HepG2 (cell line): ENCODE results near the gene STAT5A. TPM values are rescaled to one million over a fixed set of nuclear protein-coding genes. Genes with fewer than 3 reads are reported as not detected.

Source experiments
- CHD4 ChIP-seq: fragments of 200-600 bp; sonication (generic); IDR thresholded peaks from 2 replicates; pipeline ENCODE4 v1.7.0; 2017; ENCODE audit warnings: mild to moderate bottlenecking, low read length, borderline replicate concordance
- CREB1 ChIP-seq, 2 experiments: fragments of 450-650 bp in 1 of 2; IDR thresholded peaks; 2 replicates each; pipeline ENCODE4 v1.6.1; 2016 to 2017; ENCODE audit warnings: control low read depth in 1 of 2, mild to moderate bottlenecking in 1 of 2, missing compliant biosample characterization in 1 of 2, missing genetic modification characterization in 1 of 2
- EZH2 ChIP-seq: conservative IDR thresholded peaks from 2 replicates; pipeline ENCODE4 v1.6.1; 2012; ENCODE audit warnings: mild to moderate bottlenecking, low read depth, low read length, moderate library complexity
- FLYWCH1 ChIP-seq: sonication (generic); formaldehyde crosslinking; IDR thresholded peaks from 2 replicates; pipeline ENCODE4 v1.8.1; 2023; ENCODE audit warnings: mild to moderate bottlenecking, missing genetic modification reagents
- FOXC1 ChIP-seq: sonication (generic); formaldehyde crosslinking; IDR thresholded peaks from 2 replicates; pipeline ENCODE4 v1.8.0; 2022; ENCODE audit warnings: mild to moderate bottlenecking, missing genetic modification reagents, borderline replicate concordance
- FOXK2 ChIP-seq: fragments of 450-650 bp; IDR thresholded peaks from 2 replicates; pipeline ENCODE4 v1.6.1; 2016
- HNRNPH1 ChIP-seq: fragments of 200-400 bp; formaldehyde crosslinking; optimal IDR thresholded peaks from 2 replicates; pipeline ENCODE3; 2017; ENCODE audit warnings: mild to moderate bottlenecking, low read depth, low read length
- KAT8 ChIP-seq: IDR thresholded peaks from 2 replicates; pipeline ENCODE4 v1.6.1; 2016; ENCODE audit warnings: missing genetic modification reagents, missing compliant biosample characterization
- MYC ChIP-seq: sonication (generic); formaldehyde crosslinking; IDR thresholded peaks from 2 replicates; pipeline ENCODE4 v1.9.0; 2021; ENCODE audit warnings: missing genetic modification reagents, borderline replicate concordance
- NBN ChIP-seq: fragments of 450-650 bp; conservative IDR thresholded peaks from 2 replicates; pipeline ENCODE4 v1.6.1; 2017
- NPAS2 ChIP-seq: sonication (generic); formaldehyde crosslinking; IDR thresholded peaks from 2 replicates; pipeline ENCODE4 v1.8.0; 2022; ENCODE audit warnings: mild to moderate bottlenecking, missing genetic modification reagents, borderline replicate concordance
- PPARG ChIP-seq: conservative IDR thresholded peaks from 2 replicates; pipeline ENCODE4 v1.6.1; 2016; ENCODE audit warnings: missing biosample characterization, missing genetic modification reagents
- TBP ChIP-seq: sonication (generic); formaldehyde crosslinking; IDR thresholded peaks from 2 replicates; pipeline ENCODE4 v1.5.0; 2020; ENCODE audit warnings: missing genetic modification reagents
- ZBTB1 ChIP-seq: sonication (generic); formaldehyde crosslinking; IDR thresholded peaks from 2 replicates; pipeline ENCODE4 v1.4.0; 2020; ENCODE audit warnings: missing genetic modification reagents, borderline replicate concordance
- ZBTB8A ChIP-seq: sonication (generic); formaldehyde crosslinking; IDR thresholded peaks from 2 replicates; pipeline ENCODE4 v1.4.0; 2020; ENCODE audit warnings: mild to moderate bottlenecking, low read depth, missing genetic modification reagents, borderline replicate concordance
- ZFP1 ChIP-seq: IDR thresholded peaks from 2 replicates; pipeline ENCODE4 v1.6.1; 2016
- ZKSCAN1 ChIP-seq: fragments of 150-350 bp; IDR thresholded peaks from 2 replicates; pipeline ENCODE4 v1.6.1; 2014; ENCODE audit warnings: low read length
- ZNF292 ChIP-seq: sonication (generic); formaldehyde crosslinking; IDR thresholded peaks from 2 replicates; pipeline ENCODE4 v1.8.1; 2022; ENCODE audit warnings: mild to moderate bottlenecking, low read depth, missing genetic modification reagents, borderline replicate concordance
- ZNF335 ChIP-seq: sonication (generic); formaldehyde crosslinking; IDR thresholded peaks from 2 replicates; pipeline ENCODE4 v1.4.0; 2020; ENCODE audit warnings: missing genetic modification reagents
- ZNF558 ChIP-seq: sonication (generic); formaldehyde crosslinking; IDR thresholded peaks from 2 replicates; pipeline ENCODE4 v1.9.0; 2022; ENCODE audit warnings: mild to moderate bottlenecking, missing genetic modification reagents, borderline replicate concordance
- ZNF7 ChIP-seq: IDR thresholded peaks from 2 replicates; pipeline ENCODE4 v1.6.1; 2016; ENCODE audit warnings: missing biosample characterization, missing genetic modification reagents
- ZNF766 ChIP-seq: sonication (generic); formaldehyde crosslinking; IDR thresholded peaks from 2 replicates; pipeline ENCODE4 v1.5.0; 2020; ENCODE audit warnings: missing genetic modification reagents, borderline replicate concordance
- ZSCAN12 ChIP-seq: sonication (generic); formaldehyde crosslinking; IDR thresholded peaks from 2 replicates; pipeline ENCODE4 v1.9.0; 2021; ENCODE audit warnings: mild to moderate bottlenecking, missing genetic modification reagents
- ZSCAN21 ChIP-seq: sonication (generic); formaldehyde crosslinking; IDR thresholded peaks from 2 replicates; pipeline ENCODE4 v1.8.0; 2022; ENCODE audit warnings: mild to moderate bottlenecking, missing genetic modification reagents, moderate library complexity, borderline replicate concordance
- polyA plus RNA-seq, 8 experiments: library from polyadenylated mRNA; depleted of rRNA in 3 of 8; stranded (reverse) in 7 of 8; unstranded in 1 of 8; fragments of >200 nt; fragmentation: Illumina TruSeq in 4 of 8; extraction: Trizol in 4 of 8; gene quantifications; 2 replicates each; pipeline versions ENCODE4 v1.2.1 to v1.2.3, GENCODE V29; 2011 to 2016; ENCODE audit warnings: low read depth in 4 of 8, missing spikeins in 1 of 8, mixed read lengths in 1 of 8; ENCODE audit not compliant: insufficient read depth in 1 of 8
- total RNA-seq, 5 experiments: library from RNA; depleted of rRNA; stranded (reverse); fragments of >200 nt; fragmentation: Illumina TruSeq; extraction: Trizol; gene quantifications; 2 replicates each; pipeline ENCODE4 v1.2.3, GENCODE V29; 2016; ENCODE audit warnings: low read depth in 1 of 5
- TF ChIP-seq, protein P1 (sequence below): sonication (generic); formaldehyde crosslinking; IDR thresholded peaks from 2 replicates; pipeline ENCODE4 v1.5.1; 2020; ENCODE audit warnings: mild to moderate bottlenecking, missing genetic modification reagents, moderate library complexity
- TF ChIP-seq, protein P2 (sequence below): sonication (generic); formaldehyde crosslinking; IDR thresholded peaks from 2 replicates; pipeline ENCODE4 v1.8.0; 2022; ENCODE audit warnings: mild to moderate bottlenecking, missing genetic modification reagents, moderate library complexity
- TF ChIP-seq, protein P3 (sequence below): sonication (generic); formaldehyde crosslinking; IDR thresholded peaks from 2 replicates; pipeline ENCODE4 v1.5.0; 2020; ENCODE audit warnings: mild to moderate bottlenecking, missing genetic modification reagents

Gene STAT5A
- total and polyA plus RNA-seq, 2 of the 13 experiments (the other 11 are each of a cell fraction or from before 2014, with no cell fraction given), result 1.4 to 4.1 TPM

DNA sequence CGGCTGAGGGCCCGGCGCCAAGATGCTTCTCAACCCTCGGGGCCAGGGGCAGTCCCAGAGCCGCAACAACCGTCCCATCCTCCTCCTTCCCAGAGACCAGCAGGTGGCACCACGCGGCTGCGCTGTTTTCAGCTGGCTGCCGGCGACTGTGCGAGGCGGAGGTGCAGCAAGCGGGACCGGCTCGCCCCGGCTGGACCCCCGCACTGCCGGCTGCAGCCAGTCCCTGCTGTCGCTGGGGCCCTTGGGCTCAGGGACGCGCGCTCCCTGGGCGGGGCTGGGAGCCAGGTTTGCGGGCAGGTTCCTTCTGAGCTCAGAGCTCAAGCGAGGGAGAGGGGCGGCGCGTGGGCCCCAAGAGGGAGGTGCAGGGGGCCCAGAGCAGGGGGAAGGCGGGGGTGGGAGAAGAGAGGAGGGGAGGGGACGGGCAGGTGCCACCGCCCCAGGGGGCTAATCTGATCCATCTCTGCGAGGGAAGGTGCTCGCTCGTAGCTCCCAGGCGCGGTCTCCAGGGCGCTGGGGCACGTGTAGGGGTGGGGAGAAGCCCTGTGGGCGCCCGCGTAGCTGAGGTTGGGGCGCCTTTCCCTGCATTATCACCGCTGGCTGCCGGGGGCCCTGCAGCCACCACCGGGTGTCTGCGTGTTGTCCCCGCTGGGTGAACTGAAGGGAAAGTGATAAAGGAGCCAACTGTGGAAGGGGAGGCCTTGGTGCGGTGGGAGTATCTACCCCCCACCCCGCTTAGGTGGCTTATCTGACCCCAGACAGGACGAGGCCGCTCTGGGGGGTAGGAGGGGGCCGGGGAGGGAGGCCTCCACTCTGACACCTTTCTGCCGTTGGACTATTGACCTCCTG, 24.2 kb downstream of the STAT5A start (continued):
- TF ChIP-seq, protein P1, sequence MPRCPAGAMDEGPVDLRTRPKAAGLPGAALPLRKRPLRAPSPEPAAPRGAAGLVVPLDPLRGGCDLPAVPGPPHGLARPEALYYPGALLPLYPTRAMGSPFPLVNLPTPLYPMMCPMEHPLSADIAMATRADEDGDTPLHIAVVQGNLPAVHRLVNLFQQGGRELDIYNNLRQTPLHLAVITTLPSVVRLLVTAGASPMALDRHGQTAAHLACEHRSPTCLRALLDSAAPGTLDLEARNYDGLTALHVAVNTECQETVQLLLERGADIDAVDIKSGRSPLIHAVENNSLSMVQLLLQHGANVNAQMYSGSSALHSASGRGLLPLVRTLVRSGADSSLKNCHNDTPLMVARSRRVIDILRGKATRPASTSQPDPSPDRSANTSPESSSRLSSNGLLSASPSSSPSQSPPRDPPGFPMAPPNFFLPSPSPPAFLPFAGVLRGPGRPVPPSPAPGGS, result no peak; the same call in 1 of the 2 replicates
- TF ChIP-seq ZBTB8A (CRISPR knock-in tag) (no peak), FOXC1 (0 out of 2 replicates have a peak, but pooled peaks have one; percentile 30), ZNF558 (CRISPR knock-in tag) (no peak), ZNF7 (CRISPR knock-in tag) (no peak), HNRNPH1 (no peak), CHD4 (no peak), ZNF335 (no peak), ZBTB1 (no peak), KAT8 (CRISPR knock-in tag) (no peak; the same call in none of the 2 replicates), ZFP1 (CRISPR knock-in tag) (no peak), FLYWCH1 (CRISPR knock-in tag) (no peak), NBN (no peak), ZNF292 (CRISPR knock-in tag) (0 out of 2 replicates have a peak, but pooled peaks have one; percentile 42), TBP (CRISPR knock-in tag) (no peak), PPARG (CRISPR knock-in tag) (no peak), FOXK2 (no peak), ZNF766 (CRISPR knock-in tag) (0 out of 2 replicates have a peak, but pooled peaks have one; percentile 26), ZKSCAN1 (no peak), ZSCAN21 (no peak), NPAS2 (CRISPR knock-in tag) (no peak), ZSCAN12 (CRISPR knock-in tag) (no peak), EZH2 (no peak), CREB1 (IDR thresholded peaks at IDR 0.05) (no peak), CREB1 (CRISPR knock-in tag; IDR thresholded peaks at IDR 0.05) (no peak), MYC (CRISPR knock-in tag) (peak; percentile 84)
- TF ChIP-seq, protein P2, sequence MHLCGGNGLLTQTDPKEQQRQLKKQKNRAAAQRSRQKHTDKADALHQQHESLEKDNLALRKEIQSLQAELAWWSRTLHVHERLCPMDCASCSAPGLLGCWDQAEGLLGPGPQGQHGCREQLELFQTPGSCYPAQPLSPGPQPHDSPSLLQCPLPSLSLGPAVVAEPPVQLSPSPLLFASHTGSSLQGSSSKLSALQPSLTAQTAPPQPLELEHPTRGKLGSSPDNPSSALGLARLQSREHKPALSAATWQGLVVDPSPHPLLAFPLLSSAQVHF (CRISPR knock-in tag), result no peak
- TF ChIP-seq, protein P3, sequence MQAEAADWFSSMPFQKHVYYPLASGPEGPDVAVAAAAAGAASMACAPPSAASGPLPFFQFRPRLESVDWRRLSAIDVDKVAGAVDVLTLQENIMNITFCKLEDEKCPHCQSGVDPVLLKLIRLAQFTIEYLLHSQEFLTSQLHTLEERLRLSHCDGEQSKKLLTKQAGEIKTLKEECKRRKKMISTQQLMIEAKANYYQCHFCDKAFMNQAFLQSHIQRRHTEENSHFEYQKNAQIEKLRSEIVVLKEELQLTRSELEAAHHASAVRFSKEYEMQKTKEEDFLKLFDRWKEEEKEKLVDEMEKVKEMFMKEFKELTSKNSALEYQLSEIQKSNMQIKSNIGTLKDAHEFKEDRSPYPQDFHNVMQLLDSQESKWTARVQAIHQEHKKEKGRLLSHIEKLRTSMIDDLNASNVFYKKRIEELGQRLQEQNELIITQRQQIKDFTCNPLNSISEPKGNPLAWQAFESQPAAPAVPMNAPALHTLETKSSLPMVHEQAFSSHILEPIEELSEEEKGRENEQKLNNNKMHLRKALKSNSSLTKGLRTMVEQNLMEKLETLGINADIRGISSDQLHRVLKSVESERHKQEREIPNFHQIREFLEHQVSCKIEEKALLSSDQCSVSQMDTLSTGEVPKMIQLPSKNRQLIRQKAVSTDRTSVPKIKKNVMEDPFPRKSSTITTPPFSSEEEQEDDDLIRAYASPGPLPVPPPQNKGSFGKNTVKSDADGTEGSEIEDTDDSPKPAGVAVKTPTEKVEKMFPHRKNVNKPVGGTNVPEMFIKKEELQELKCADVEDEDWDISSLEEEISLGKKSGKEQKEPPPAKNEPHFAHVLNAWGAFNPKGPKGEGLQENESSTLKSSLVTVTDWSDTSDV (CRISPR knock-in tag), result no peak
